Sigmoid colon (tissue), 4 donors: ENCODE results near the gene WIPF2.
A peak's percentile ranks its signal among the peaks of the same experiment; 100 is the strongest.
"Not testable (repeated sequence)": the region's sequence is repeated elsewhere in the genome, so short reads cannot be mapped to it uniquely, and the experiment has no call there.

ENCODE experiments used
- EP300 ChIP-seq, 4 donors: sonication (generic); formaldehyde crosslinking; IDR thresholded peaks; one replicate each; pipeline ENCODE4 v1.6.1; 2017; ENCODE audit warnings: antibody characterized with exemption in 4 of 4
- POLR2A ChIP-seq, 2 donors: fragments of 450-650 bp; IDR thresholded peaks; one replicate each; pipeline ENCODE4 v1.6.1; 2016; ENCODE audit warnings: antibody characterized with exemption in 2 of 2, mild to moderate bottlenecking in 2 of 2, moderate library complexity in 2 of 2
- POLR2AphosphoS5 ChIP-seq, 4 donors: sonication (generic); formaldehyde crosslinking; IDR thresholded peaks; one replicate each; pipeline ENCODE4 v1.6.1; 2017; ENCODE audit warnings: antibody characterized with exemption in 4 of 4
- TF ChIP-seq, protein P1 (sequence below), 4 experiments: fragments of 450-650 bp in 3 of 4; fragments of 200-600 bp in 1 of 4; IDR thresholded peaks; one replicate each; pipeline ENCODE4 v1.5.1; 2016 to 2019; ENCODE audit warnings: antibody characterized with exemption in 4 of 4, mild to moderate bottlenecking in 3 of 4, moderate library complexity in 2 of 4

DNA sequence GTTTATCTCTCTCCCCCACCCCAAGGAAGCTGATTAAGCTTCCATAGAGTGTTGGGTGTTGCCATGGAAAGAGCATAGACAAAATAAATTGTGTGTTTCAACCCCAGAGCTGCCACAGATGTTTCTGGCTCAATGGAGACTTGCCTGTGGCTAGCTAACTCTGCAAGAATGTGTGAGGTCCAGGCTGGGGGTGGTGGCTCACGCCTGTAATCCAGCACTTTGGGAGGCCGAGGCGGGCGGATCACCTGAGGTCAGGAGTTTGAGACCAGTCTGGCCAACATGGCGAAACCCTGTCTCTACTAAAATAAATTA lies 85.4 kb downstream of the WIPF2 start:
- TF ChIP-seq, protein P1, sequence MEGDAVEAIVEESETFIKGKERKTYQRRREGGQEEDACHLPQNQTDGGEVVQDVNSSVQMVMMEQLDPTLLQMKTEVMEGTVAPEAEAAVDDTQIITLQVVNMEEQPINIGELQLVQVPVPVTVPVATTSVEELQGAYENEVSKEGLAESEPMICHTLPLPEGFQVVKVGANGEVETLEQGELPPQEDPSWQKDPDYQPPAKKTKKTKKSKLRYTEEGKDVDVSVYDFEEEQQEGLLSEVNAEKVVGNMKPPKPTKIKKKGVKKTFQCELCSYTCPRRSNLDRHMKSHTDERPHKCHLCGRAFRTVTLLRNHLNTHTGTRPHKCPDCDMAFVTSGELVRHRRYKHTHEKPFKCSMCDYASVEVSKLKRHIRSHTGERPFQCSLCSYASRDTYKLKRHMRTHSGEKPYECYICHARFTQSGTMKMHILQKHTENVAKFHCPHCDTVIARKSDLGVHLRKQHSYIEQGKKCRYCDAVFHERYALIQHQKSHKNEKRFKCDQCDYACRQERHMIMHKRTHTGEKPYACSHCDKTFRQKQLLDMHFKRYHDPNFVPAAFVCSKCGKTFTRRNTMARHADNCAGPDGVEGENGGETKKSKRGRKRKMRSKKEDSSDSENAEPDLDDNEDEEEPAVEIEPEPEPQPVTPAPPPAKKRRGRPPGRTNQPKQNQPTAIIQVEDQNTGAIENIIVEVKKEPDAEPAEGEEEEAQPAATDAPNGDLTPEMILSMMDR (IDR thresholded peaks at IDR 0.05), result not testable (repeated sequence)
- TF ChIP-seq POLR2A (IDR thresholded peaks at IDR 0.05), result not testable (repeated sequence)
- TF ChIP-seq POLR2AphosphoS5 (IDR thresholded peaks at IDR 0.05) (peak in 1 of 4 donors; percentile 27), EP300 (IDR thresholded peaks at IDR 0.05) (peak in 1 of 4 donors; percentile 23)
